ENCODE measurements around the gene CDR2.
A peak's percentile ranks its signal among the peaks of the same experiment; 100 is the strongest.
"Not testable (repeated sequence)": the region's sequence is repeated elsewhere in the genome, so short reads cannot be mapped to it uniquely, and the experiment has no call there.

Gene CDR2

DNA sequence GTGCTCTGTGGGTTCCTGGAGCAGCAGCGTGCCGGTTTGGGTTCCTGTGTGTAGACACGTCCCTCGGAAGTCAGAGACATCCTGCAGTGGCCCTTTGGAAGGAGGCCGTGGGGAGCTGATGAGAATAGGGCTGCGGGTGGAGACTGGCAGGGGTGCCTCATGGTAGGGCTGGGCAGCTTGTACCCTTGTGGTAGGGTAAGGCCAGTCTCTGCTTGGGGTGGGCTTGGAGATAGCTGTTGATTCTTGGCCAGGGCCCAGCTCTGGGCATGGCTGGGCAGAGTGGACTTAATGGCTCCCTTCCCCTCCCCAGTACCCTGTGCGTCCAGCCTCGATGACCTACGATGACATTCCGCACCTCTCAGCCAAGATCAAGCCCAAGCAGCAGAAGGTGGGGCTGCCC, 66.6 kb downstream of the CDR2 start:
- no peak for DNase-seq (ENCODE audit: low read depth in 2 of 2)

DNA sequence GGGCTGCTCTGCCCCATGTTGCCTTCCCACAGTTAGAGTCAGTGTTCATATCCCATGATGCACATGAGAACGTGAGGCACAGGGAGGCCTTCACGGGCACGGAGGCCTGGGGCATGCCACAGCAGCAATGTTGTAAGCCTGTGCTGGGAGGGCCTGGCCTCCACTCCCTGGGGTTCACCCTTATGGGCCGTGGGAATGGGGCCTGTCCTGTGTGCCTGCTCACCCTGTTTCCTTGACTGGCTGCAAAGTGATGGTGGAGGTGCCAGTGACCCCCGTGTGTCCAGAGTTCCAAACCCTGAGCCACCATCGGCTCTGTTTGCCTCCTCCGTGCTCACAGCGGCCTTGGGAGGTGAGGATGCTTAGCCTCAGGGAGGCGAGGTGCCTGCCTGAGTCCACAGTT, 67.6 kb downstream of the CDR2 start:
- DNase-seq (ENCODE audit: low read depth in 2 of 2) = no peak

DNA sequence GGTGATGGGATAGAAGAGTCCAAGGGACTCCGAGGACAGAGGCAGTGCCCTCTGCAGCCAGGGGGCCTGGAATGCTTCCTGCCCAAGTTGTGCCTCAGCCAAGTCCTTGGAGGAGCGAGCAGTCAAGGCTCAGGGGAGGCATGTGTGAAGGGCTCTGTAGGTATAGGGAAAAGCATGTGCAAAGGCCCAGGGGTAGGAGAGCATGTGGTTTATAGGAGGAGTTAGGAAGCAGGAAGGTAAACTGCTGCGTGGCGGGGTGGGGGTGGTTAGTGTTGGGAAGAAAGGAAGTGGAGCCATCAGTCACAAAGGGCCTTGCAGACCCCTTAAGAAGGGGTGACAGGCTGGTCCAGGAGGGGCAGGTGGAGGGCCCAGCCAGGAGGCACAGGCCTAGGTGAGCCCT, 70.0 kb downstream of the CDR2 start:
- DNase-seq (ENCODE audit: low read depth in 2 of 2) = no peak

DNA sequence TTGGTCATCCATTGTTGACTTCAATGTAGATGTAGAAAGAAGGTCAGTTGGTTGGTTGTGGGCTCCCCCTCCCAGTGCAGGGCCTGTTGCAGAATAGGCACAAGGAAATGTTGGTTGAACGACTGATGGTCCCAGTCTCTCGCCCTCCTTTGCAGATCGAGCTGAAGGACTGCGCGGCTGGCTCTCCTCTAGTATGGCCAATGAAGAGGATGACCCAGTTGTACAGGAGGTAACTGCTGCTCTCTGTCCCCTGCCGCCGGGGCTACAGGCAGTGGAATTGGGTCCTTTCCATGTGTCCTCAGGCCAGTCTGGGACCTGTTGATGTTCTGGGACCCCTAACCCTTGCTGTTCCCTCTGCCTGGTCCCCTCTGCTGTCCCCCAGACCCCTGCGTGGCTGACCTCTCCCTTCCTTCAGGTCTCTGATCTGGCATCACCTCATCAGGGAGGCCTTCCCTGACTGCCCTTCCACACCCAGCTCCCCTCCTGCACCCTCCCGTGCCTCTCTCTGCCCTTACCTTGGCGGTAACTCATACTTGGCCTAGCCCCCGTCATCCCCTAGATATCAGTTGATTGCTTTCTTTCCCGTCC, 71.5 kb downstream of the CDR2 start:
- no peak for DNase-seq (ENCODE audit: low read depth in 2 of 2)

DNA sequence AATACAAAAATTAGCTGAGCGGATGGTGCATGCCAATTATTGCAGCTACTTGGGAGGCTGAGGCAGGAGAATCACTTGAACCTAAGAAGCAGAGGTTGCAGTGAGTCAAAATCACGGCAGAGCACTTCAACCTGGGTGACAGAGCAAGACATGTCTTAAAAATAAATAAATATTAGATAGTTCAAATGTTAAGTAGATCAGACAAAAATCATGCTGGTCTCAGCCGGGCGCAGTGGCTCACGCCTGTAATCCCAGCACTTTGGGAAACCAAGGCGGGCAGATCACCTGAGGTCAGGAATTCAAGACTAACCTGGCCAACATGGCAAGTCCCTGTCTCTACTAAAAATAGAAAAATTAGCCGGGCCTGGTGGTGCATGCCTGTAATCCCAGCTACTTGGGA, 73.0 kb downstream of the CDR2 start:
- not testable (repeated sequence) for DNase-seq (ENCODE audit: low read depth in 2 of 2)

DNA sequence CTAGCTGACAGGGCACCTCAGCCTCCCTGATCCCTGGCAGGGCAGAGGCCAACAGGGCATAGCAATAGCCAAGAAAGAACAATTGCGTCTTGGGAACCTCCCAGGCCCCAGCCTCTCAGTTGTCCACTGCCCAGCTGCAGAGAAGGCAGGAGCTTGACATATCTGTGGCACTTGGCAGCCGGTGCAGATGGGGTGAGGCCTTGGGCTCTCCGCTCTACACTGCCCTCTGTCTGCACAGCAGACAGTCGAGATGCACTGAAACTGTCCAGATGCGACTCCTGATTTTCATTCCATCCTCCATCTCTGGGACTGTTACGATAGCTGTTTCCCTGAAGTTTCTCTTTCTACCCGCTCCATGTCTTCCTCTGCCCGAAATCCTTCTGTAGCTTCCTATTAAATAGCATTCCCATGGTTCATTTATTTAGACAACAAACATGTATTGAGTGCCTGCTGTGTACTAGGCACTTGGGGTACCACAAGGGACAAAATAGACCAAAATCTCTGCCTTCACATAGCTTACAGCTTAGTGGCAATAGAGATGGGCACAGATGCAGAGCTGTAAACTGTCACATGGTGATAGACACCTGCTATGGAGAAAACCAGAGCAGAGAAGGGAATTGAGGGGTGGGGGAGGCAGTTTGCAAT, 73.9 kb downstream of the CDR2 start:
- DNase-seq (ENCODE audit: low read depth in 2 of 2) = peak in 1 of 2 donors; percentile 11

DNA sequence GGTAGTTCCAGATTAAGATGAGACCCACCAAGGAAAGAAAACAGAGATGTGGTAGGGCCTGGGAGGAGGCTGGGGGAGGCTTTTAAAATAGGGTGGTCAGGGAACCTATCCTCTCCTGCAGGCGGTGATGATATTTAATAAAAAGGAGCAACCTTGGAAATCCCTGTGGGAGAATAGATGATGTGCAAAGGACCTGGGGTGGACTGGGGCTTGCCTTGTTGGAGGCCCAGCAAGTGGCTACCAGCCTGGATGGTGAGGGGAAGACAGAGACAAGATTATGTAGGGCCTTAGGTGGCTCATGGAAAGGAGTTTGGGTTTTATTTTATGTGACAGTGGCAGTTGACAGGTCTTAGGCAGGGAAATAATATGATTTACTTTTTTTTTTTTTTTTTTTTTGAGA, 75.4 kb downstream of the CDR2 start:
- no peak for DNase-seq (ENCODE audit: low read depth in 2 of 2)

DNA sequence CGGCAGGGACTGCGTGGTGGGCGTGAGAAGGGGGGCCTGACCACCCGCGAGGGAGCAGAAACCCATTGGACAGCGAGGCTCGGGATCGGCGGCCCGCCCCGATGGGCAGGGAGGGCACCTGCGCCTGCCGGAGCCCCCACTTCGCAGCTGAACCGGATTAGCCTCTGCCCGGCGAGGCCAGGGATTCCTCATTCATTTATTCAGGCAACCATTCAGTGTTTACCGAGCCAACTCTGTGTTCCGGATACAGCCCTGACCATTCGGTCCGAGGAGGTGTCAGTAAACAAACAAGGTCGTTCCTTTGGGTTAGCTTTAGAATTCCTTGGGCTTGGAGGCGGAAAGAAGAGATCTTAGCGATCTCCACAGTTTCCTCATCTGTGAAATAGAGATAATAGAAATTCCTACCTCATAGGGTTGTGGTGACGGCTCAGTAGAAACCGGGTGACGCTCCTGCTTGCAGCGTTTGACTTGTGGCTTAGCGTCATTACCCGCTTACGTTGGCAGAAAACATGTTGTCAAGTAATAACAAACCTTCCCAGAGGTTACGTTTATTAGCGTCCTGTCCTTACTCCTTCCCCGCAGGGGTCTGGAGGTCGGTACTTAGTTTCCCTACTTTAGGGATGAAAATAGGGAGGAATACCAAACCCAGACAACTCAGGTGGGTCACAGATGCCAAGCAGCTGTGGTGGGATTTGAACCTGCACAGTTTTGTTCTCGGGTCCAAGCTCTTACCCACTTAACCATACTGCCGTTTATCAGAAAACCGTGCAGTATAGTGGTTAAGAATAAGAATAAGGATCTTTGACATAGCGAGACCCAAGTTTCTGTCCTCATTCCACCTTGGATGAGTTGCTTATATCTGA, 76.3 kb downstream of the CDR2 start:
- peak; percentile 20 to 48 for DNase-seq (ENCODE audit: low read depth in 2 of 2)

DNA sequence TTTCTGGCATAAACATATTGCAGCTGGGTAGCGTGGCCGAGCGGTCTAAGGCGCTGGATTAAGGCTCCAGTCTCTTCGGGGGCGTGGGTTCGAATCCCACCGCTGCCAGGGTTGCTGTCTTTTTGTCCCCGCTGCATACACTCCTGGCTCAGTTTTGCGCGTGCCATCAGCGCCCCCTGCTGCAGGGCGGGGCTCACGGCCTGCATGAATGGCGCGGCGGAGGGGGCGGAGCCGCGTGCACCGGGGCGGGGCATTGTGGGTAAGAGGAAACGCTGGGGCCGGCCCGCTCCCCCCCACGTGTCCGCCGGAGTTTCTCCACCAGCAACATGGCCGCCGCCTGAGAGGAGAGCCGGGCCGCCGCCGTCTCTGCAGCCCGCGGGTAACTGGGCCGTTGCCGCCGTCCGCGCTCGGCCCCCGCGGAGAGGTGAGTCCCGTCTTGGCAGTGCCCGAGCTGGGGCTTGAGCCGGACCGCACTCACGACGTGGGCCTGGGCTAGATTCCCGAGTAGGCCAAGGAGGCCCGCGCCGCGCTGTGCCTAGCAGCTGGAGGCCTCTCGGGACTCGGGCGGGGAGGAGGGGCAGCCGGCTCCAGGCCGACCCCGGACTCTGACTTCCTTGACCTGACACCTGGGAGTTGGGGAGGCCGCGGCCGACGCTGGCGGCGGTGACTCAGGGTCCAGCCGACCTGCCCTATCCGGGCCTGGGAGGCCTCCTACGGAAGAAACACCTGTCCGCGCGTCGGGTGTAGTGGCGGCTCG, 77.1 kb downstream of the CDR2 start, which contains the start of gene POLR3E:
TSS of gene POLR3E (plus strand) at position 296 of the 757 bp plus-strand sequence. CDS start 5,560 bp downstream, outside the sequence.
- peak; percentile 99 for DNase-seq (ENCODE audit: low read depth in 2 of 2)

DNA sequence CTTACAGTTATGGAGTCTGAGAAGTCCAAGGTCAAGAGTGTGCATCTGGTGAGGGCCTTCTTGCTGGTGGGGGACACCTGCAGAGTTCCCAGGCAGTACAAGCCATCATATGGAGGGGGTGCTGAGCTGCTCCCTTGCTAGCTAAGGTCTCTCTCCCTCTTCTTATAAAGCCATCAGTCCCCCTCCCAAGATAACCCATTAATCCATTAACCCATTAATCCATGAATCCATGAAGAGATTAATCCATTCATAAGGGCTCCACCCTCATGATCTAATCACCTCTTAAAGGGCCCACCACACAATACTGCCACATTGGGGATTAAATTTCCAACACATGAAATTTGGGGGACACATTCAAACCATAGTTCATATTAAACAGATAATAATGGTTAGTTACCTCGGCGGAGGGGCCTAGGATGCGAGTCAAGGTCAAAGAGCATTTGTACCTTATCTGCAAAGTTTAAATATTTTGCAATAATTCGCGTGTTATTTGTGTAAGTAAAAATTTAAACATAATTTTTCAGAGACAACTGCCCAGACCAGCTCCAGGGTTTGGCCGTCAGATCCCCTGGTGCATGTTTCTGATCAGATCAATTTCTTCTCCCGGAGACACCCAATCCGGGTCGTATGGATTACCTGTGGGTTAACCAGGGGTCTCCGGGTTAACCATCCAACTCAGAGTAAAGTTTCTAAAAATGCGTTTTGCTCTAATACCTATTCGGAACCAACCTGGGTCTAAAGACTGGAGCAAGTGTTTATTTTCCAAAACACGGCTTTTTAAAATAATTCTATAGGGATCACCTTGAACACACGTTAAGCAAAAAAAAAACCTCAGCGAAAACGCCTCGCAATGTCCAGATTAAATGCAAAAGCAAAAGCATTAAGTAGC, 78.0 kb downstream of the CDR2 start:
- no peak for DNase-seq (ENCODE audit: low read depth in 2 of 2)
